K562 (cell line): ENCODE measurements around the gene CHRNA9.

Experiments used
- HBP1 ChIP-seq: fragments of 450-650 bp; formaldehyde crosslinking; IDR thresholded peaks from 2 replicates; pipeline ENCODE4 v1.4.0; 2022; ENCODE audit warnings: missing genetic modification characterization
- ZBTB43 ChIP-seq: sonication (generic); formaldehyde crosslinking; IDR thresholded peaks from 2 replicates; pipeline ENCODE4 v1.8.0; 2023; ENCODE audit warnings: mild to moderate bottlenecking, missing genetic modification reagents
- ZNF57 ChIP-seq: fragments of 450-650 bp; formaldehyde crosslinking; IDR thresholded peaks from 2 replicates; pipeline ENCODE4 v1.4.0; 2020; ENCODE audit warnings: mild to moderate bottlenecking, moderate library complexity

- no peak for TF ChIP-seq ZNF57
- TF ChIP-seq HBP1 (CRISPR knock-in tag), result no peak
- TF ChIP-seq ZBTB43 (CRISPR knock-in tag), result no peak
Observed at GRCh38 chr4:40305328-40306170, 29.6 kb upstream of the CHRNA9 start.
